H7 (cell line): ENCODE data around the gene WDR4. TPM values are rescaled to one million over a fixed set of nuclear protein-coding genes. Genes with fewer than 3 reads are reported as not detected.

Experiments
- DNase-seq: peaks from one replicate; pipeline ENCODE4 v3.0.0; 2012
- H3K27me3 ChIP-seq: 2 replicates; pipeline ENCODE4 v1.6.0; 2011; ENCODE audit warnings: mild to moderate bottlenecking, low read length; ENCODE audit not compliant: control insufficient read depth, insufficient read depth
- H3K36me3 ChIP-seq: replicated peaks from 2 replicates; pipeline ENCODE4 v1.5.1; 2011; ENCODE audit warnings: low read length; ENCODE audit not compliant: control insufficient read depth, insufficient read depth
- H3K4me3 ChIP-seq: 2 replicates; pipeline ENCODE4 v1.5.1; 2011; ENCODE audit warnings: low read depth, mild to moderate bottlenecking, control low read depth, low read length, moderate library complexity; ENCODE audit not compliant: insufficient read depth
- total RNA-seq: library from RNA; depleted of rRNA; stranded (reverse); fragments of >200 nt; shearing (Covaris generic); gene quantifications from 2 replicates; pipeline ENCODE4 v1.2.3, GENCODE V29; 2014

The WDR4 gene
- total RNA-seq, 1 experiment from 2014 or later: 15.3 TPM

DNA sequence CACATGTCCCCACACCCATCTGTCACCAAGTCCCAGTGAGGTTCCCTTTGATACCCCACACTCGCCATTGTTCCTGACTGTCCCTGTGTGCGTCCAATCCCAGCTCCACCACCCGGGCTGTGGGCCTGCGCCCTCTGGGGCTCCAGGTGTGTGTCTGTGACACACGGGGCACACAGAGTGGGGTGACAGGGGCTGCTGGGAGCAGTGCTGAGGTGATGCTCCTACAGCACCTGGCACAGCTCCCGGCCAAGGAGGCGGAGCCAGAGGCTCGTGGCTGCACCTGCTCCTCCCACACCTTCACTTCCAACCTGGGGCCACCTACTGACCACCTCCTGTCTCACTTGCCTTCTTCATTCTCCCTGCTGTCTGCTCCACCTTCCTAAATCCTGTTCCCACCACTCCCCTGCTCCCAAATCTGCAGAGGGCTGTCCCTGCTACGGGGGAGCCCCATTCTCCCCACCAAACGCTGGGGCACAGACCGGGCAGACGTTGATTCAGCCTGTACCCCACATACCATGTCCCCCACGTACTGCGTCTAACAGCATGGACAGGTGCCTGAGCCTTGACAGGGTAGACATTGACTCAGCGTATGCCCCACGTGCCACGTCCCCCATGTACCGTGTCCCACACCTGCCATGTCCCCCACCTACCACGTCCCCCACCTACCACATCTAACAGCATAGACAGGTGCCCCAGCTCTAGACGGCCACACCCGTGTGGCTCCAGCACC is 16.4 kb downstream of the WDR4 start:
- Histone ChIP-seq H3K27me3 (no peaks in the 10 kb centered on the region), H3K36me3 (peaks cover 31% of the 10 kb centered on the region), H3K4me3 (no peak overlapping the region)
- peak; percentile 80 for DNase-seq

DNA sequence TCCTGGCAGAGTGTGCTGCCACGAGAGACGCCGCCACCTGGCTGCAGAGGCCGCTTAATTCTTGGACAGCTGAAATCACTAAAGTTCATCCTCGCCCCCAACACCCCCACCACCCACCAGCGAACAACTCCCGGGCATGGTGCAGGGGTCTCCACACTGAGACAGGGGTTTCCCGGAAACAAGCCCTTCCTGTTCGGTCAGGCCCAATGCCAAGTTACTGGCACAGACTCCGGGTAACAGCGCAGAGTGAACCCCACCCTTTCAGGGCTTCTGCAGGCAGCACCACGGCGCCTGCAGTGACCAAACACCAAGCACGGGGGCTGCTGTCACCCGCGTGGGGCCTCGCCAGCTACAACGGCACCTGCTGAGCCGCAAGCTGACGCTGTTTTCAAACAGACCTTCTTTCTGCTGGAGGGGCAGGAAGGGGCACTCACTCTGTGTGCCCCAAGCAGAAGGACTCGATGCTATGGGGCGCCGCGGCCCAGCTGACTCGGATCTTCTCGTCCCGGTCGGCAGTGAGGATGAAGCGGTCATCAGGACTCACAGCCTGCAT is 17.4 kb downstream of the WDR4 start:
- DNase-seq: peak; percentile 56
- no peaks in the 10 kb centered on the region for H3K27me3 ChIP-seq
- H3K36me3 ChIP-seq: peaks cover 35% of the 10 kb centered on the region
- H3K4me3 ChIP-seq: no peak overlapping the region

DNA sequence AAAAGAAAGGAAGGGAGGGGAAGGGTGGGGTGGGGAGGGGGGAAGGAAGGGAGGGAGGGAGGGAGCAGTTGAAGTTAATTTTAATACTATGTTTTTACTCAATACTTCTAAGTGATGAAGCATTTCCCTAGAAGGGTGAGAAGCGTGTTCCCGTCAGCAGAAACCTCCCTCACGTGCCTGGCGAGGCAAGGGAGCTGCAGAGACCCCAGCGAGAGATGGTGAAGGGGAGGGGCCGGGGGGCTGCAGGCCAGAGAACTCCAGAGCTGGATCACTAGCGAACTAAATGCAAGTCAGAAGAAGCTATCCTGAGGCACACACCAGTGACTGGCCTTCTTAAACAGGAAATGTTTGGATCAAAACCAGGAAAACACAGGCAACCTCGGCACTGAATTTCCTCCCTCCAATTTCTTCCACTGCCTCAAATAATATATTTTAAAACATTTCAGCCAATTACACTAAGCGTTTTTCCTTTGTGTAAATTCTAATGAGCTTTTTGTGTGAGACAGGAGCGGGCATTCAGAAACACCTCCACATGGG is 18.0 kb downstream of the WDR4 start:
- H3K27me3 ChIP-seq: no peaks in the 10 kb centered on the region
- no peak overlapping the region for H3K4me3 ChIP-seq
- DNase-seq: peak; percentile 46
- peaks cover 35% of the 10 kb centered on the region for H3K36me3 ChIP-seq

DNA sequence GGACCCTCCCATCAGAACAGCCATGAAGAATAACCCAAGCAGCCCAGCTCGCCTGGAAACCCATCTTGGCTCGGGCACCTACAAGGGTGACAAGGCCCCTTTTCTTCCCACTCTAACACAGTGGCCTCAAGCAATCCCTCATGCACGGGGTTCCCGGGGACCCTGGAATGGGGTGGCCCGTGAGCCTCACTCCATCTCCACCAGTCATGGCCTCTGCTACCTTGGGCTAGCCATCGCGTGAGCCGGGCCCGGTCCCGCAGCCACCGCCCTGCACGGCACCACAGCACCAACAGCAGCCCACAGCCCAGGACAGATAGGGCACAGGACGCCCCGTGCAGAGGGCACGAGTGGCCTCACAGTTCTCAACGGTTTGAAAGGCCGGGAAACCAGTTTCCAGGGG is 19.0 kb downstream of the WDR4 start:
- Histone ChIP-seq H3K36me3 (peaks cover 44% of the 10 kb centered on the region), H3K27me3 (no peaks in the 10 kb centered on the region), H3K4me3 (no peak overlapping the region)
- DNase-seq: peak; percentile 39

DNA sequence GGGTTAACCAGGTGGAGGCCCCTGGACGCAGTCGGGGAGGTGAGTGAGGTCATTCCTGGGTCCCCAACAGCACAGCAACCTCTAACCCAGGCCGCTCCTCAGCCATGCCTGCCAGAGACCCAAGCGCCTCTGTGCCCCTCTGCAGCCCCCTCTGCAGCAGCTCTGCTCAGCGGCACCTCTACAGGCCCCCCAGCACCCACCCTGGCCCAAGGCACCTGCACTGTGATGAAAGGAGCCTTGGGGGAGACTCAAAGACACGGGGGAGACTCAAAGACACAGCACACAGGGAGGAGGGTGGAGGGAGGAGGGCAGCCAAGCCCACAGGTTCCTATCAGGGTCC is 19.5 kb downstream of the WDR4 start:
- peaks cover 47% of the 10 kb centered on the region for H3K36me3 ChIP-seq
- no peak overlapping the region for H3K4me3 ChIP-seq
- no peaks in the 10 kb centered on the region for H3K27me3 ChIP-seq
- DNase-seq: peak; percentile 42

DNA sequence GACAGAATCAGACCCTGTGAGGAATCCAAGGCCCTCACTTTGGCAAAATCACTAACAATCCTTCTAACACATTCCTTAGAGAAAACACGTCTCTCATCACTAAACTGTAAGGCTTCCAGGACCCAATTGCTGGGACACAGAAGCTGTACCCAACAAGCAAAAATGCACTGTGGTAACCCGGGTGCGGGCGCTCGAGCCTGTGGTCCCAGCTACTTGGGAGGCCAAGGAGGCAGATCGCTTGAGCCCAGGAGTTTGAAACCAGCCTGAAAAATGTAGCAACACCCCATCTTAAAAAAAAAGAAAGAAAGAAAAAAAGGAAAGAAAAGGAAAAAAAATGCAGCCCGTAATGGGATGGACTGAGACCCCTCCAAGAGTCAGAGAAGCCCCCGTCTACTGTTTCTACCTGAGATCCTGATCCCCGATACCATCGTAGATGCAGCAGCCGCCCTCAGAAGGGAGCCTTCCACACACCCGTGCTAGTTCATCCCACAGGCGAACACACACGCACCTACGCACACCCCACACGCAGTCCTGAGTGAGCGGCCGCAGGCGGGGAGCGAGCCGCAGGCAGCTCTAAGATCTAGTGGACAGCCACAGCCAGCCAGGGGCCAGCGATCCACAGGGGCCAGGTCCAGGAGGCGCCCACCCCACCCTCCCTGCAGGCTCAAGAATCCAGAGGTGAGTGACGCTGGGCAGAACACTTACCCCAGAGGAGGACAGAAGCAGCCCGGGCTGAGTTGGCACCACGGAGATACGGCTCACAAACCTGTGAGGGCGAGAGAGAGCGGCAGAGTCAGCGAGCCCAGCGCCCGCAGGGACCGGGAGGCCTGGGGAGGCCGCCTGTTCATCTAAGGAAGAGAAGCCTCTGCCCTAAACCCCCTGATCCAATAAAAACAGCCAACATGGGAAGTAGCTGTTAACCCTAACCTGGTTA is 20.1 kb downstream of the WDR4 start:
- peak; percentile 20 for DNase-seq
- H3K27me3 ChIP-seq: no peaks in the 10 kb centered on the region
- H3K36me3 ChIP-seq: peaks cover 52% of the 10 kb centered on the region
- H3K4me3 ChIP-seq: no peak overlapping the region

DNA sequence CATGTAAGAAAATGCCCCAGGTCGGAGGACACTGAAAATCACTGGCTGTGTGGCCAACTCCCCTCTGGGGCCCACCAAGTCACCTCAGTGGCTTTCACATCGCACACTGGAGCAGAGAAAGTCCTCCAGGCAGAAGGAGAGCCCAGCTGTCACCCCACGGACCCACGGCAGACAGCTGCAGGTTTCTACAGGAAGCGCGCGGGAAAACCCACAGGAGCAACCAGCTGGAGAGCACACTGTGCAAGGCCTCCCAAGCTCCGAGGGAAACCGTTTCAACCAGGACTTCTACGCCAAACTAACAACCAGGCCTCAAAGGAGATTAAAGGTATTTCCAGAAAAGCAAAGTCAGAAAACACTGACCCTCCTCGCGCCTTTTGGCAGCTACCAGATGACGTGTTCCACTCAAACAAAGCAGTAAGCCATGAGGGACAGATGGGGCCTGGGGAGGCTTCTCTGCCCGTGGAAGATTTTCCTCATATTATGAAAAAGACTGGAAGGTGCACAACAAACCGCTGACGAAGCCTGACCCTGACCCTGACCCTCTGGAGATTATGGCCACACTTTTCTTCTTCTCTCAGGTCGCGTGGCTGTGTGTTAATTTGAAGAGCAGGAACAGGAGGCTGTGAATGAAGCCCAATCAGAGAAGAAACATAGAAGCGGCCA is 21.0 kb downstream of the WDR4 start:
- H3K27me3 ChIP-seq: no peaks in the 10 kb centered on the region
- peaks cover 55% of the 10 kb centered on the region for H3K36me3 ChIP-seq
- DNase-seq: peak; percentile 19
- no peak overlapping the region for H3K4me3 ChIP-seq

DNA sequence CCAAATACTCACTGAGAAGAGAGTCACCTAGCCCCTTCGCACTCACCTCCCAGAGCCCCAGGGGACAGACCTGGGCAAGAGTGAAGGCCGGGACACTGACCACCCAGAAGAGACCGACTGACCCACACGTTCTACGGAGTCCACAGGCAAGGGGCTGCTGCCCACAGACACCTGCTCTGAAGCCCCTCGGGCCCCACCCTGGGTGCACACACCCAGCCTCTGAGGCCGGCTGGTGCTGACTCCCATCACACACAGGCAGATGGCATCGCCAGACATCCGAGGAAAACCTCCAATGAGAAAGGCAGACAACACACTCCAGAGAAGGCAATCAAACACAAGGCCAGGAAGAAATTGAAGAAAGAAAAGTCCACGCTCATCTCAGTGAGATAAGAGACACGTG is 22.1 kb downstream of the WDR4 start:
- Histone ChIP-seq H3K27me3 (no peaks in the 10 kb centered on the region), H3K4me3 (no peak overlapping the region), H3K36me3 (peaks cover 48% of the 10 kb centered on the region)
- DNase-seq: peak; percentile 29

DNA sequence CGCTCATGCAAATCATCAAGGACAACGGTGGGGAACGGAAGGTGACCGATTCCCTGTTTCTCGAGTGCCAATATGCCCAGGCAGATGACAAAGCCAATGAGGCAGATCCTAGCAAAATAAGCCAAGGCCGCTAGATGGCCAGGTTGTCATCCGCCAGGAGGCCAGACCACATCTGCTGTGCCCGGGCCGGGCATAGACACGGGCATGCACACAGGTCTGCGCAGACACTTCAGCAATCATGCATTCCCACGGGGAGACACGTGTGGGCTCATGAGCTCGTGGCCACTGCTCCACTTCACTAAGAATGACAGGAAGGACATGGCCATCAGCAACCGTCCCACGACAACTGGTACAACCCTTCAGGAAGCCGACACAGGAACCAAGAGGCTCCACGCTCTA is 23.4 kb downstream of the WDR4 start:
- no peak overlapping the region for H3K4me3 ChIP-seq
- H3K36me3 ChIP-seq: peaks cover 51% of the 10 kb centered on the region
- DNase-seq: peak; percentile 31
- no peaks in the 10 kb centered on the region for H3K27me3 ChIP-seq

DNA sequence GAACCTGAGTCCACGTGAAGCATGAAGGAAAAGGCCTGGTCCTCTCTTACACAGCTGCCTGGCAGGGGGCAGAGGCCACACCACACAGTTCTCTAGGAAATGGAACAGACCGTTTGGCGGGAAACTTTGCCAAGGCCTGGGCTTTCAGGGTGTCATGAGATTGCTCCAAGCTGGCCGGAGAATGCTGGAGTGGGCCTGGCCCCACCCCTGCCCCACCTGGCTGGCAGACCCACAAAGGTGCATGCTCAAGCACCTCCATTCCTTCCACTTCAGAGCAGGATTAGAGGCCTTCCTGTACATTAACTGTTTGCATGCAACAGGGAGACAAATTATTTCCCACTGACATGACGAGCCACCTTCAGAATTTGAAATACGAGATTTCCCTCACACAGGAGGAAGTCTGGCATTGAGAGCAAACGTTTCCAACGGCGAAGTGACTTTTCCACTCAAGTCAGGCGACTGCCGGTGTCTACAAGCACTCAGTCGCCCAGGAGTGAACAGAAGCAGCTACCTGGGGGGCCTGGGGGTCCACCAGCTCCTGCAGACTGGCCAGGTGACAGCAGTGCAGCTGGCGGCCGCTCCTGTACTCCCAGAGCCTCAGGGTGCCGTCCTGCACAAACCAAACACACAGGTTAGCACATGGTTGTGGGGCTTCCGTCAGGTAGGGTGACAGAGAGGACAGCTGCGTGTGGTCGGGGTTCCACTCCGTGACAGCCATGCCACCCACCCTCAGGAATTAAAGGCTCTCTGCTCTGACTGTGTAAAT is 24.0 kb downstream of the WDR4 start:
- H3K4me3 ChIP-seq: no peak overlapping the region
- DNase-seq: peak; percentile 30
- H3K27me3 ChIP-seq: no peaks in the 10 kb centered on the region
- H3K36me3 ChIP-seq: peaks cover 52% of the 10 kb centered on the region

DNA sequence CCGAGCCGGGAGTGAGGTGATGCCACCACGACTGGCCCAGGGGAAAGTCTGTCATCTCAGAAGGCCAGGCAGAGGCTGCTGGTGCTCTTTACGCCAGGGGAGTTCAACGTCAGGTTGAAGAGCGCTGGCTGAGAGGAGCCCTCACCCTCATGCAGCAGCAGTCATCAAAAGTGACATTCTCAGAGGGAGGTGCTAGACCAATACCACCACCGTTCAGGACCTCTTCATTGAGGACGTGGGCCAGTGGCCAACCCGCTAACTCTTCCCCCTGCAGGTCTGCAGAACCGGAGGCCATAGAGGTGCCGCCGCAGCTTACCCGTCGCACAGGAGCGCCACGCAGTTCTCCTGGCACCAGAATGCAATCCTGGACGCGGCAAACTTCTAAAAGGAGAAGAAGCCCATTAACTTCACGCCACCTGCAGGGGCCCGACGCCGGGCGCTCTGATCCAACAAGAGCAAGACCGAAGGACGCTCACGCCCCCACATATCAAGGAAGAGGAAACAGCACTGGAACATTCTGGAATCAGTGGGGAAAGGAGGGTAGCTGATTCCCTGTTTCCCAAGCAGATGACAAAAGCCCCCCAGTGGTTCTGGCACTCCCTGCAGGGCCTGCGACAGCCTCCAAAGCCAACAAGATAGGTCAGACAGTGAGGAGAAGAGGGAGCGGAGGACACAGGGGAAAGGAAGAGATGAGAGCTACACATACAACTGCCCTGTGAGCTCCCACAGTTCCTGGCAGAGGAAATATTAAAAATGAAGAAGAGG is 24.9 kb downstream of the WDR4 start:
- peak; percentile 50 for DNase-seq
- H3K4me3 ChIP-seq: no peak overlapping the region
- H3K36me3 ChIP-seq: peaks cover 56% of the 10 kb centered on the region
- no peaks in the 10 kb centered on the region for H3K27me3 ChIP-seq

DNA sequence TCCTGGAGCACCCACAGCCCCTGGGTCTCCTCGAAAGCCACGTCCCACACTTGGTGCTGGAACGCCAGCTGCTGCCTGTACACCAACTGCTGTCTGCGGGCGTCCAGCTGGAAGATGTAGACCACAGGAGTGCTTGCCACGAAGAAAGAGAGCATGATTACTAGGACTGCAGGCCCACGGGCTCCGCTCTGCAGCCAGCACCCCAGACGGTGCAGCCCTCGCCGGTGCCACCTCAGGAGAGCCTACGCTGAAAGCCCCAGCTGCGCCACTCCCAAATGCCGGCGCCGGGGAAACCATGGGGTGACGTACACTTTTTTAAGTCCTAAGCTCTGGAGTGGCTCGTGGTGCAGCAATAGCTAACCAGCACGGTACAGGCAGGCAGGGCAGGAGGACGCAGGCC is 25.7 kb downstream of the WDR4 start:
- Histone ChIP-seq H3K4me3 (no peak overlapping the region), H3K27me3 (no peaks in the 10 kb centered on the region), H3K36me3 (peaks cover 58% of the 10 kb centered on the region)
- DNase-seq: no peak

DNA sequence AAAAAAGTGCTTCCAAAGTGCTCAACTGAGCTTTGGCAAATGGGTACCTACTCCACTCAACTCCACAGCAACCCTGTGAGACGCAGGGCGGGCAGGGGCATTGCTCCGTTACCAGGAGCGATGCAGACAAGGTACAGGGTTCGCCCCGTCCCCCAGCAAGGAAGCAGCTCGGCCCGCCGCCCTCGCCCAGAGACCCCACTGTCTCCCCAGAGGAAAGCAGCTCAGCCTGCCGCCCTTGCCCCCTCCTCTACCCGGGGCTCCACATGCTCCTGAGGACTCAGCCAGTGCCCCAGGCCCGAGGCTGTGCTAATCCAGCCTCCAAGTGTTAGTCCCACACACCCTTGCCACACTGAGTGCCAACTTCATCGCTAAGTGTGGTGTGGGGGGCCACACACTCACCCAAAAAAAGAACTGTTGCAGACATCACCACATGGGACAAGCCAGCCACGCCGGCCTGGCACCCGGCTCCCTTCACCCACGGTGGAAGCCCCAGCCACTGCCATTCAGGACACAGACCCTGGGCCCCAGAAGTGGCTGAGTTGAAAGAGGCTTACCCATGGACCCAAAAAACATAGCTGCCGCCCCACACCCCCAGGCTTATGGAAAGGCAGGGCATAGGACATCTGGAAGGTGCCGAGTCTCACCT is 26.3 kb downstream of the WDR4 start:
- peak; percentile 56 for DNase-seq
- no peaks in the 10 kb centered on the region for H3K27me3 ChIP-seq
- no peak overlapping the region for H3K4me3 ChIP-seq
- H3K36me3 ChIP-seq: peaks cover 57% of the 10 kb centered on the region
